T-helper 2 cell treated with Interferon-gamma antibody and Interleukin-4, amounts not matched to agents 100 ng/mL and 5 ng/mL, for 36 hours (primary cell): ENCODE data around the gene CCDC136. TPM values are rescaled to one million over a fixed set of nuclear protein-coding genes. Genes with fewer than 3 reads are reported as not detected.

ENCODE experiments used
- intact Hi-C: fragments of 100-400 bp; cut with micrococcal nuclease; formaldehyde crosslinking; loops from one replicate; pipeline ENCODE4 v1.15.1; 2023
- total RNA-seq: library from RNA; stranded (reverse); gene quantifications from 2 replicates; pipeline ENCODE4 v1.2.3, GENCODE V29; 2022

CCDC136 gene
- total RNA-seq, 1 donor from 2014 or later: 13.5 TPM

DNA sequence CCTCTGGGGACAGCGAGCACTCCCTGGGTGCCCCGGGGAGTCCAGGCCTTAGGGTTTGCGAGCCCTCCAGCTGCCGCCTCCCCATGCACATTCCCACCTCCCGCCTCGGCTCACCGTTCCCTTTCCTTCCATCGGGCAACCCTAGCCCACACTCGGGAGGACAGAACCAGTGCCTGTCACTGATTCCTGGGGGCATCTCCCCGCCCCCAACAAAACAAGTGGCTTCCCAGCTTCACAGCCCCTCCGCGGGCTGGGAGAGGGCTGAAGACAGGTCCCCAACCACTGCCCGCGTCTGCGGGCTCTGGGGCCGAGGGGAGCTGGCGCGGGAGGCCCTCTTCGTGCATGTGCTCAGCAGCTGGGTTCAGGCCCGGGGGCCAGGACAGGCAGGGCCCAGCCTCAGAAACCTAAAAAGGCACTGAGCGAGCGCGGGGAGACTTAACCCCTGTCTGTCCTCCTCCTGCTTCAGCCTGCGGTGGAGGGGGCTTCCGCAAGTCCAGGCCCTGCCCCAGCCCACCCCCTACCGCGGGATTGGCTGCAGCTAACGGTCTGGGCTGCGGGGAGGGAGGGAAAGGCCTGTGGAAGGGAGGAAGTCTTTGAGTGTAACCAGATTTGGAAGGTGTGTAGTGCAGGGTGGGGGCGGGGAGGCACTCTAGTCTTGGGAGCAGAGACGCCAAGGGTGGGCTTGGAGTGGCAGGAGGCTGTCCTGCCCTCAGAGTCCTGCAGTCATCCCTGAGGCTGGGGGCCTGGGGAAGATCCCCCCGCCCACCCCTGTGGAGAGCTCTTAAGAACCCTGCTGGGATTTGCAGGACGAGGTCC, 39.6 kb downstream of the CCDC136 start:
- intact Hi-C loops: no loop called here

DNA sequence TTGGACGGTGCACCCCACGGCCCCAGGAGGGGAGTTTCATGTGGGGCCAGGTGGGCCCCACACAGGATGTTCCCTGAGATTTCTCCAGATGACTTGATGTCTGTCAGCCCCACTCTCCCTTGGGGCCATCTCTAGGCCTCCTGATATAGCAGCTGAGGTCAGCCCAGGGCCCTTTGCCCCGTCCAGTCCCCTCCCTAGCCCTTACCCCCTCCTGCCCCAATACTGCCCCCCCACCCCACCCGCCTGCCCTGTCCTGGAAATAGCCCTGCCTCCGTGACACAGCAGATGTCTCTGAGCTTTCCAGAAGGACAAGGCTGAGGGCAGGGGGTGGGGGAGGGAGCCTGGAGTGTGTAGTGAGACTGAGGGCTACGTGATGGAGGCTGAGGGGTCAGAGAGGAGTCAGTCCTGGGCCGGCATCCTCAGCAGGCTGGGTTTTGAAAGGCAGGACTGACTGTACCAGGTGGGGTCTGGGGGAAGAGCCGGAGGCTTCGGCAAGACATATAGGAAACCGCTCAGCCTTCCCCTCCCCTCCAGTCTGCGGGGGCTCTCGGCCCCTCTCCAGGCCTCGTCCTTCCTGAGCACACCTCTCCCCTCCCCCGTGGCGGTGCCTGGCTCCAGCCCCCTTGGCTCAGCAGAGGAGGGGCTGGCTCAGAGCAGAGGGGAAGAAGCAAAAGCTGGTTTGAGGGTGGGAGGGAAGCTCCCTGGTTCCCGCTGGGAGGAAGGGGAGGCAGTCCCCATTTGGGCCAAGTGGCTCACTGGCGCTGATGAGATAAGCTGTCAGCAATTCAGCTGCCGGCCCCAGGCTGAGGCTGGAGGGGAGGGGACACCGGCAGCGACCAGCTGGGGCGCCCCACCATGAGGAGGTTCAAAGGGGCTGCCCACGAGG, 40.5 kb downstream of the CCDC136 start:
- intact Hi-C loops: no loop called here

DNA sequence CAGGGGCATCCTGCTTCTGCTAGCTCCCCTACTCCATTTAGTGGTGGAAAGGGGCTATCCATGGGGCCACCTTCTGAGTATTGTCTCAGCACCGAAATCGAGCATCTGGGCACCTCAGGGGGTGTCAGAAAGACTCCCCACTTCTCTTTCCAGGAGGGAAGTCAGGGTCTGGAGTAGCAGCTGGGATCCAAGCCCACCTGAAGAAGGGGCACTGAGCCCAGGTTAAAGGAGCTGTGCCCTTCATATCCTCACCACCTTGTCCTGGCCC, 41.0 kb downstream of the CCDC136 start:
- intact Hi-C loops: no loop called here

DNA sequence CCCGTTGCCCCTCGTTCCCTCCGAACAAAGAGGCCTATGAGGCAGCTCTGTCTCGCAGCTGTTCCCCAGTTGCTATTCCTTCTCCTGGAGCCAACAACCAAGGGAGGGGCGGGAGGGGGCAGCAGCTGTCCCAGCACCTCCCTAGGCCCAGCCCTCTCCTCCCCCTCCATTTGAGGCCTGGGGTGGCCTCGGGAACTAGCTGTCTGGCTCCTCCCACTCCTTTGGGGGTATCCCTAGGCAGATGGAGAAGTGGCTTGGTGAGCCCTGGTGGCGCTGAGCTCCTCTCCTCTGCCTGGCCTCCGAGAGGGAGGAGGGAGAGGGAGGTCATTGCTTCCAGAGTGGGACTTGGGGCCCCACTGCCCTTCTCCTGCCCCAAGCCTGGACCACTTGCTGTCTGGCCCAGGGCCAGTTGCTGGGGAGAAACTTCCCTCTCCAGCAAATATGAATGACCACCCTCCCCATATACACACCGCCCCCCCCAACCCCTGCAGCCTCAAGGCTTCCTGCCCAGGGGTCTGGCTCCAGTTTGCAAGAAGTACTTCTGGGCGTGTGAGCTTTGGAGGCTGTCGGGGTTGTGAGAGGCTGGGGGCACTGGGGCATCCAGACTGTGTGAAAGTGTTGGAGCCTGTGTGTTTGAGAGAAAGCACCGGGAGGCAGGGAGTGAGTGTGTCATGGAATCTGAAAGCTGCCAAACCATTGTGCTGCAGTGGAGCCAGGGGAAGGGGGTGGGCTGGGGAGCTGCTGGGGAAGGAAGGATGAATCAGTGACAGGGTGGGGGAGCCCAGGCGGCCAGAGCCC, 41.6 kb downstream of the CCDC136 start:
- intact Hi-C loops: no loop called here

DNA sequence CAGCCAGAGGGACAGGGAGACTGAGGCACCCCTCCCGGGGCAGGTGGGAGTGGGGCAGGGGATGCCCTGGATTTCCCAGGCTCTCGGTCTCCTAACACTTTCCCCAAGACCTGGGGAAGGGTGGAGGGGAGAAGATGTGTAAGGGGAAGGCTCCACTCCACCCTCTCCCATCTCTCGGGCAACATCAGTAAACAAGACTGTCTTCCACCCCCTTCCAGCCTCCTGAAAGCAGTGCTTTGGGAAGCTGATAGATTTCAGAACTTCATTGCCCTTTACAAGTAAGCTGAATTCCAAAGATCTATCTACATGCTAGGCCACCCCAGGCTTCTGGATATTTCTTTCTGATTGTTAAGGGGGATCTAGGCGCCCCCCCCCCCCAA, 42.2 kb downstream of the CCDC136 start:
- intact Hi-C loops: no loop called here

DNA sequence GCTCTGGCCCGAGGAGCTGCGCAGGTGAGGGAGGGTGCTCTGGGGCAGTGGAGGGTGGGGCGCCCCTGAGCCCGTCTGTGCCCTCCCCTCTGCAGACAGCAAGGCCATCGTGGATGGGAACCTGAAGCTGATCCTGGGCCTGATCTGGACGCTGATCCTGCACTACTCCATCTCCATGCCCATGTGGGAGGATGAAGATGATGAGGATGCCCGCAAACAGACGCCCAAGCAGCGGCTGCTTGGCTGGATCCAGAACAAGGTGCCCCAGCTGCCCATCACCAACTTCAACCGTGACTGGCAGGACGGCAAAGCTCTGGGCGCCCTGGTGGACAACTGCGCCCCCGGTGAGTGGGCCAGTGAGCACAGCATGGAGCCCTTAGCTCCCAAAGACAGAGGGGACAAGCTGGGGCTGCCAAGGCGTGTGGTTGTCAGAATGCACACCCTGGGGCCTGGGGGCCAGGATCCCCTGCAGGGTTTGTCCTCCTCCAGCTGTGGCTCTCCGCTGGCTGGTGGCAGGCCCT, 43.5 kb downstream of the CCDC136 start:
- intact Hi-C loops: no loop called here

DNA sequence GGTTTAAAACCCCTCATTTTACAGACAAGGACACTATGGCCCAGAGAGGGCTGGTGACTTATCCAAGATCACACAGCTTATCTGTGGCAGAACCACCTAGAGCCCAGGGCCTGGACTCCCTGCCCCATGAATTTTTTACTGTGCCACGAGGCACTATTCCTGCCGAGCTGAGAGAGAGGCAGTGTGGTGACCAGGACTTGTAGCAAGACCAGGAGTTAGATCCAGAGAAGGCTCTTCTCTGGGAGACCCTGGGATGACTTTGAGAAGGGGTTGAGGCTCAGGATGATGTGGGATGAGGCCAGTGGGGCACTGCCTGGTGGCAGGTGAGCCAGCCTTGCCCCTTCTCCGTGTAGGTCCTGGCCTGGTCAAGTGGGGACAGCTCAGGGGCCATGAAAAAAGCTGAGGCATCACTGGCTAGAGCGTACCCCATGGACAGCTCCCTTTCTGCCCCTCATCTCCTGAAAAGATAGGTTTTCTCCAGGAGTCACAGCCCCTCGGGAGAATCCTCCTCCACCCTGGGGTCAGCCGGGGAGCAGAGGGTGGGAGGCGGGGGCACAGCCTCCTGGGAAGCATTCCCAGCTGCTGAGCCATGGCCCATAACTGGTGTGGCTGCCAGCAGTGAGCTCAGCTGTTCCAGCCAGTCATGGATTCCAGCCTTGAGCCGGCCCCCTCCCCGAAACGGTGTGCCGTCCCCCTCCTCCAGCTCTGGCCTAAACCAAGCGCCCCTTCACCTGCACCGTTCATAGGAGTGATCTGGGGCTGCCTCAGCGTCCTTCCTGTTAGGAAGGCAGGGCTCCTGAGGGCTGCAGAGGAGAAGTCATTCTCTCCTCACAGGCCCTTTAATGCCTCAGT, 44.2 kb downstream of the CCDC136 start:
- intact Hi-C loops: no loop called here

DNA sequence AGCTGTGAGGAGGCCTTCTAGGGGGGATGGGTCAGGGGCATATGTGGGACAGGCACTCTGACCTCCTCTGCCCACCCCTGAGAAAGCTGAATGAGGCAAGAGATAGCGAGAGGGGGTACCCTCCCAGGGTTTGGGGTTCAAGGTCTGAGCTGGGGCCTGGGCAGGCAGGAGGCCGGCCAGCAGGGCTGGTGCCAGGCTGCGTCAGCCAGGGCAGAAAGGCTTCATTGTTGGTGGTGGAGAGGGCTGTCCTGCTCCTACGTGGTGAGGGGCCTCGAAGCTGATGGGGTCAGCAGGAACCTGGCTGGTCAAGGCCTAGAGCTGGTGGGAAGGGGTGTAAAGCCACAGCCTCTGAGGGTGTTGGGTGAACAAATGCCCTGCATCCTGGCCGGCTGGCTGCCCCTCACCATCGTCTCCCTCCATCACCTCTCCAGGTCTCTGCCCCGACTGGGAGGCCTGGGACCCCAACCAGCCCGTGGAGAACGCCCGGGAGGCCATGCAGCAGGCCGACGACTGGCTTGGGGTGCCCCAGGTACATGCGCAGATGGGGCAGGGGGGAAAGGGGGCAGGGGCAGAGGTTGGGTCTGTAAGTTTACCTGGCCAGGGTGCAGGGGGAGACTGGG, 45.1 kb downstream of the CCDC136 start:
- intact Hi-C loops: no loop called here

DNA sequence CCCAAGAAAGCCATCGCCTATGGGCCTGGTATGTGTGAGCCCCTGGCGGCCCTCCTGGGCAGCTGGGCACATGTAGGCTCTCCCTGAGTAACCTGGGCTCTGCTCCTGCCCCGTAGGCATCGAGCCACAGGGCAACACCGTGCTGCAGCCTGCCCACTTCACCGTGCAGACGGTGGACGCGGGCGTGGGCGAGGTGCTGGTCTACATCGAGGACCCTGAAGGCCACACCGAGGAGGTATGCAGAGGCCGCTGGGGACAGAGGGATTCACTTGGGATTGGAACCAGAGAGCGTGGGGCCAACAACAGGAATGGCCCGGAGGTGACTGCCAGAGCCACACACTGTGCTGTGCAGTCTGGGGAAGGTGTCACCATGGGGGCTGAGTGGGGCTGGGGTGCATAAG, 45.8 kb downstream of the CCDC136 start:
- intact Hi-C loops: no loop called here

DNA sequence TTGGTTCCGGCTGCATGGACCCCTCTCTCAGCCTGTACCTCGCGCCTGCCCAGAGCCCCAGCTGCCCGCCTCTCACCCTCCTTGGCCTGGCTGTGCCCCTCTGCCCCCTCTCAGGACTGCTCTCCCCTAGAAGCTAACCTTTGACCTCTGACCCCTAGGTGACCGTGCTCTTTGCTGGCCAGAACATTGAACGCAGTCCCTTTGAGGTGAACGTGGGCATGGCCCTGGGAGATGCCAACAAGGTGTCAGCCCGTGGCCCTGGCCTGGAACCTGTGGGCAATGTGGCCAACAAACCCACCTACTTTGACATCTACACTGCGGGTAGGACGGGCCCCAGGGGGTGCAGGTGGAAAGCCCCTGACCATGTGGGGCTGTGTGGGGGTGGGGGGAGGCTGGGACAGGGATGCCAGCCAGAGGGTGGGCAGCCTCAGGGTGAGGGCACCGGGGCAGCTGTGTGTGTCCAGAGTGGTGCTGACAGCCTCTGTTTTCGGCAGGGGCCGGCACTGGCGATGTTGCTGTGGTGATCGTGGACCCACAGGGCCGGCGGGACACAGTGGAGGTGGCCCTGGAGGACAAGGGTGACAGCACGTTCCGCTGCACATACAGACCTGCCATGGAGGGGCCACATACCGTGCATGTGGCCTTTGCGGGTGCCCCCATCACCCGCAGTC, 46.5 kb downstream of the CCDC136 start:
- intact Hi-C loops: no loop called here

DNA sequence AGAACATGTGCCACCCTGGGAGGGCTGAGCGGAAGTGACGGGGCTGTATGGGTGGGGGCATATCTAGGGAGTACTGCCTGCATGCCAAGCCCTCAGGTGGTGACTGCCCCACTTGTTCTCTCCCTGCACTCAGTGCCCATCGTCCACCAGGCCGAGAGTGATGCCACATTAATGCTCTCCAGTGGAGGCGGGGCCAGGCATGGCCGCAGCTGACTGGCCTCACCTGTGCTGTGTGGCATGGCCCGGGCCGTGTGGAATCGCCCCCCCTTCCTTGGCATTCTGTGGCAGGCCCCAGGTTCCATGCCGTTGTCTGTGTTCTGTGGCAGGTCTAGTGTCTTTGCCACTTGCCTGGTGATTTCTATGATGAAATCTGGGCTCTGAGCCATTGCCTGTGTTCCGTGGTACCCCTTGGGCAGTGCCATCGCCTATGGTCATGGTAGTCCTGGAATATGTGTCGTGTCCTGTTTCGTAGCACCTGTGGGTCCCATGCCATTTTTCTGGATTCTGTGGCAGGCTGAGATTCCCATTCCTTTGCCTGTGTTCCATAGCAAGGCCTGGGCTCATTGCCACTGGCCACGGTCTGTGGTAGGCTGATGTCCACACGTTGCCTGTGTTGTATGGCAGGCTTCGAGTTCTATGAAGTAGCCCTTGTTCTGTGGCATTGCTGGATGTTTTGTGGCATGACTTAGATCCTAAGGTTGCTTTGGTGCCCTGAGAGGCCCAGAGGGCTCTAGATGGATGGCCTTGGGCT, 47.4 kb downstream of the CCDC136 start:
- intact Hi-C loops: no loop called here

DNA sequence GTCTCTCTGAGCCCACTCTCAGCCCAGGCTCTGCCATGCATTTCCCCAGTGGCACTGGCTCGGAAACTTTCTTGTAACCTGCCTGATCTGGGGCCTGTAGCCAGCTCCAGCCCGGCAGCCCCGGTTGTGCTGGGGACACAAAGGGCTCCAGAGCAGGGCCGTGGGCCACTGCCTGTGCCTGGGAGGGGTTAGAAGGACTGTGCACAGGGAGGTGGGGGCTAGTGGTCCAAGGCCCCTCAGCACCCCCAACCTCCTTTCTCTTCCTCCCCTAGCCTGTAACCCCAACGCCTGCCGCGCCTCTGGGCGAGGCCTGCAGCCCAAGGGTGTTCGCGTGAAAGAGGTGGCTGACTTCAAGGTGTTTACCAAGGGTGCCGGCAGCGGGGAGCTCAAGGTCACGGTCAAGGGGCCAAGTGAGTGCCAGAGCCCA, 48.0 kb downstream of the CCDC136 start:
- intact Hi-C loops: no loop called here

DNA sequence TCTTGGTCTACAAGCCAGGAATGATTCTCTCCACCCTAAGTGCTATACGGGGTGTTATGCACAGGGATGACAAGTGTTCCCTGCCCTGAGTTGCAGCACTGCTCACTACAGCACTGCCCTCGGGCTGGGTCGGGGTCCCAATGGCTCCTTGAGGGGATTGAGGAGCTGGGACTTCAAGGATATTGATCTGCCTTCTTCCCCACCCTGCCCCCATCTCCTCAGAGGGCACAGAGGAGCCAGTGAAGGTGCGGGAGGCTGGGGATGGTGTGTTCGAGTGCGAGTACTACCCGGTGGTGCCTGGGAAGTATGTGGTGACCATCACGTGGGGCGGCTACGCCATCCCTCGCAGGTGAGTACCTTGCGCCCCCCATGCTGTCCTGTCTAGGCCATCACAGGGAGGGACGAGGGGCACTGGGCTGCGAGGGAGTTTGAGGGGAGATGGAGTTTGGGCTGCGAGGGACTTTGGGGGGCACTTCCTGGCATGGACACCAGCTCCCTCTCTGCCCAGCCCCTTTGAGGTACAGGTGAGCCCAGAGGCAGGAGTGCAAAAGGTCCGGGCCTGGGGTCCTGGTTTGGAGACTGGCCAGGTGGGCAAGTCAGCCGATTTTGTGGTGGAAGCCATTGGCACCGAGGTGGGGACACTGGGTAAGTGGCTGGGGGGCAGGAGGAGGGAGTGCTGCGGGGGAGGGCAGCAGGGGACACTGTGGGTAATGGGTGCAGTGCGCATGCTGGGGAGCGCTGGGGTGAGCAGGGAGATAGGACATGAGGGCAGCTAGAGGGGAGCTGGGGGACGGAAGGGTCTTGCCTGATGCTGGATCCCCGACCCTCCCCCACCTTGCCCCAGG, 48.8 kb downstream of the CCDC136 start:
- intact Hi-C loops: no loop called here

DNA sequence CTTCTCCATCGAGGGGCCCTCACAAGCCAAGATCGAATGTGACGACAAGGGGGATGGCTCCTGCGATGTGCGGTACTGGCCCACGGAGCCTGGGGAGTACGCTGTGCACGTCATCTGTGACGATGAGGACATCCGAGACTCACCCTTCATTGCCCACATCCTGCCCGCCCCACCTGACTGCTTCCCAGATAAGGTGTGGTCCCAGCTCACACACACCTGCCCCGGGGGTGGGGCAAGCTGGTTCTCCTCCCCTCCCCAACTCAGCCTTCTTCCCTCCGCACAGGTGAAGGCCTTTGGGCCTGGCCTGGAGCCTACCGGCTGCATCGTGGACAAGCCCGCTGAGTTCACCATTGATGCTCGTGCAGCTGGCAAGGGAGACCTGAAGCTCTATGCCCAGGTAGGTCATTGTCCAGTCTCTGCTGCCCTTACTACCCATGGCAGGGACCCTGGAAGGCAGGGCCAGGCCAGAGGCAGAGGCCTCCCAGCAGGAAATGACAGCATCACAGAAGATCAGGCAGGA, 49.5 kb downstream of the CCDC136 start:
- intact Hi-C loops: no loop called here

DNA sequence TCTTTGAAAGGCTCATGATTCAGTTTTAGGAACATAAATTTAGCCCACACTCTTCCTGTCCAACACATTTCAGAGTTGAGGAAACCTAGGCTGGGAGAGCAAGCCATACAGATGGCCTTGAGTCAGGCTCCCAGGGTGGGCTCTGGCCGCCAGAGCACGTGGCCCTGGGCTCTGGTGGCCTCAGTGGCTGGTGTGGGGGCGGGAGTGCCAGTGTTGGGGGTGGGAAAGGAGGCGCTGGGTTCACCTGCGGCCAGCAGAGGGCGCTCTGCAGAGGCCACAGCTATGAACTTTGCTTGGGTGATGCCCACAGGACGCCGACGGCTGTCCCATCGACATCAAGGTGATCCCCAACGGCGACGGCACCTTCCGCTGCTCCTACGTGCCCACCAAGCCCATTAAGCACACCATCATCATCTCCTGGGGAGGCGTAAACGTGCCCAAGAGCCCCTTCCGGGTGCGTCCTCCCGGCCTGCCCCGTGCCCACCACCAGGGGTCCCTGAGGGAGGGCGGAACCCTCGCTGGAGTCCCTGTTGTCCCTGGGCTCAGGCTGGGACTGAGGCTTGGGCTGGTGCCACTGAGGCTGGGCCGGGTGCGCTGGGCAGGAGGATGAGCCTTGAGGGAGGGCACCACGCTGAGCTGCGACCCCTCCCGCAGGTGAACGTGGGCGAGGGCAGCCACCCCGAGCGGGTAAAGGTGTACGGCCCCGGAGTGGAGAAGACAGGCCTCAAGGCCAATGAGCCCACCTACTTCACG, 50.3 kb downstream of the CCDC136 start:
- intact Hi-C loops: loop anchor here (2.0 kb wide), 1 partner anchor 41 kb away; no protein-coding TSS in a partner anchor

DNA sequence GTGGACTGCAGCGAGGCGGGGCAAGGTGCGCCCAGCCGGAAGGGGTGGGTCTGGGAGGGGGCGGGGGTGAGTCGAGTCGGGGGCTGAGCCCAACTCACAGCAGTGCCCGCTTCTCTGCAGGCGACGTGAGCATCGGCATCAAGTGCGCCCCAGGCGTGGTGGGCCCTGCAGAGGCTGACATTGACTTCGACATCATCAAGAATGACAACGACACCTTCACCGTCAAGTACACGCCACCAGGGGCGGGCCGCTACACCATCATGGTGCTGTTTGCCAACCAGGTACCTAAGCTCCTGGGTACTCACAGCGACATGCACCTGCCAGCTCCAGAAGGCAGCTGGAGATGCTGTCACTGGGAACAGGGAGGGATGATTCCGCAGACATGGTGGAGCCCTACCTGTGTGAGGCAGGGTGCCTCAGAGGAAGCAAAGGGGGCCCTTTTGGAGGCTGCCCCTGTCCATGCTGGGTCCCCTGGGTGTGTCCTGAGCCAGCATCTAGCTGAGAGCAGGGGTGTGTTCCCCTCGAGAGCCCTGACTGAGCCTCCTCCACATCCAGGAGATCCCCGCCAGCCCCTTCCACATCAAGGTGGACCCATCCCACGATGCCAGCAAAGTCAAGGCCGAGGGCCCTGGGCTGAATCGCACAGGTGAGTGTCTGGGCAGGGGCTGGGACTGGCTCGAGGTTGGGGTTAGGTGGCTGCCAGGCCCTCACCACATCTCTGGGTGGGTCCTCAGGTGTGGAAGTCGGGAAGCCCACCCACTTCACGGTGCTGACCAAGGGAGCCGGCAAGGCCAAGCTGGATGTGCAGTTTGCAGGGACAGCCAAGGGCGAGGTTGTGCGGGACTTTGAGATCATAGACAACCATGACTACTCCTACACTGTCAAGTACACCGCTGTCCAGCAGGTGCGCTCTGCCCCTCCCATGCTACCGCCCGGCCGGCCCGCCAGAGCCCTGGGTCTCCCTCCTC, 51.2 kb downstream of the CCDC136 start:
- intact Hi-C loops: loop anchor here (2.0 kb wide), 1 partner anchor 40 kb away; no protein-coding TSS in a partner anchor
